ENCODE measurements around the gene SOS1. TPM values are rescaled to one million over a fixed set of nuclear protein-coding genes. Genes with fewer than 3 reads are reported as not detected.

SOS1 gene
- total RNA-seq, 2 donors from 2014 or later = 13.7 to 67.6 TPM

DNA sequence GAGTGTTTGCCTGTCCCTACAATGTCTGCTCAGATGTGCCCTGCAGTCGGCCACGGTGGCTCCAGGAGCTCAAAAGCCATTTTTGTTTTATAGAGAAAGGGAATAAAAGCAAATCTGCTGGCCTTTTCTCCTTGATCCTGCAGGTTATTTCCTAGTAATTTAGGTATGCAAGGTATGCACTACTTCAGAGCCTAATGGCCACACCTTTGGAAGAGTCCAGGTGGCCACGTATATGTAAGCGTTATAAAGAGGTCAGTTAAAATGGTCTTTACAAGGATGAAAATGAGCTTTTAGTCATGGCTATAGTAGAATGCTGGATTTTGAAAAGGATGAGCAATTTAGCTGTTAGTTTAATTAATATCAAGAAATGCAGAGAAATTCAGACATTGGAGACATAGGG, 149.5 kb downstream of the SOS1 start:
- H3K27me3 ChIP-seq = no peaks in the 10 kb centered on the region
- H3K9me3 ChIP-seq = no peaks in the 10 kb centered on the region
- 82 to 86% methylated on average over 4 of the region's 4 CpGs for WGBS, 2 donors
- TF ChIP-seq POLR2A (IDR thresholded peaks at IDR 0.05) = no peak
- TF ChIP-seq, protein P1, sequence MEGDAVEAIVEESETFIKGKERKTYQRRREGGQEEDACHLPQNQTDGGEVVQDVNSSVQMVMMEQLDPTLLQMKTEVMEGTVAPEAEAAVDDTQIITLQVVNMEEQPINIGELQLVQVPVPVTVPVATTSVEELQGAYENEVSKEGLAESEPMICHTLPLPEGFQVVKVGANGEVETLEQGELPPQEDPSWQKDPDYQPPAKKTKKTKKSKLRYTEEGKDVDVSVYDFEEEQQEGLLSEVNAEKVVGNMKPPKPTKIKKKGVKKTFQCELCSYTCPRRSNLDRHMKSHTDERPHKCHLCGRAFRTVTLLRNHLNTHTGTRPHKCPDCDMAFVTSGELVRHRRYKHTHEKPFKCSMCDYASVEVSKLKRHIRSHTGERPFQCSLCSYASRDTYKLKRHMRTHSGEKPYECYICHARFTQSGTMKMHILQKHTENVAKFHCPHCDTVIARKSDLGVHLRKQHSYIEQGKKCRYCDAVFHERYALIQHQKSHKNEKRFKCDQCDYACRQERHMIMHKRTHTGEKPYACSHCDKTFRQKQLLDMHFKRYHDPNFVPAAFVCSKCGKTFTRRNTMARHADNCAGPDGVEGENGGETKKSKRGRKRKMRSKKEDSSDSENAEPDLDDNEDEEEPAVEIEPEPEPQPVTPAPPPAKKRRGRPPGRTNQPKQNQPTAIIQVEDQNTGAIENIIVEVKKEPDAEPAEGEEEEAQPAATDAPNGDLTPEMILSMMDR (IDR thresholded peaks at IDR 0.05) = no peak
- no peak overlapping the region for H3K27ac ChIP-seq
- no peak for DNase-seq
- H3K36me3 ChIP-seq (replicated peaks in 1 of 2; ENCODE audit: insufficient read depth in 1 of 2, low read depth in 2 of 2) = no peaks in the 10 kb centered on the region
- H3K4me3 ChIP-seq = no peak overlapping the region
- intact Hi-C loops (cut with DNase I) = no loop called here
- H3K4me1 ChIP-seq = no peaks in the 10 kb centered on the region
- no peak for ATAC-seq

DNA sequence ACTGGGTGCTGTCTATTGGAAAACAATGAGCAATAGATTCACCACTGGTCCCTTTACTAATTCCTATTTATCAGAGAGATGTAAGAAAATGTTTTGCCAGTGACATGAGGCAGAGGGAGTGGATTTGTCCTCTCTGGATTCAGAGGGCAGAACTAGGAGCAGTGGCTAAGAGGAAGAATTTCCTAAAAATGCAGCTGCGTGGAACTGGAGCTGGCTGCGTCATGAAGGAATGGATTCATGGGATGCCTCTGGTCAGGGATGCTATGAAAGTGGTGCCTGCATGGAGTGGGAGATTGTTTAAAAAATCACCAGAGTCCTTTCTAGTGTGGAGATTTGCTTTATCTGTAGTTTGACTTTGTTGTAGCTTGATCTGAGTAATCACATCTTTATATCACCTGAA, 152.8 kb downstream of the SOS1 start:
- no peak overlapping the region for H3K27ac ChIP-seq
- DNase-seq (no peak), ATAC-seq (no peak)
- no peaks in the 10 kb centered on the region for H3K27me3 ChIP-seq
- no peak overlapping the region for H3K4me3 ChIP-seq
- no peaks in the 10 kb centered on the region for H3K36me3 ChIP-seq (replicated peaks in 1 of 2; ENCODE audit: insufficient read depth in 1 of 2, low read depth in 2 of 2)
- intact Hi-C loops (cut with DNase I) = no loop called here
- no peaks in the 10 kb centered on the region for H3K9me3 ChIP-seq
- TF ChIP-seq POLR2A (IDR thresholded peaks at IDR 0.05) = no peak
- TF ChIP-seq, protein P1 (IDR thresholded peaks at IDR 0.05) = no peak
- H3K4me1 ChIP-seq = no peaks in the 10 kb centered on the region
- WGBS, 2 donors = 84 to 95% methylated on average over 2 of the region's 2 CpGs

DNA sequence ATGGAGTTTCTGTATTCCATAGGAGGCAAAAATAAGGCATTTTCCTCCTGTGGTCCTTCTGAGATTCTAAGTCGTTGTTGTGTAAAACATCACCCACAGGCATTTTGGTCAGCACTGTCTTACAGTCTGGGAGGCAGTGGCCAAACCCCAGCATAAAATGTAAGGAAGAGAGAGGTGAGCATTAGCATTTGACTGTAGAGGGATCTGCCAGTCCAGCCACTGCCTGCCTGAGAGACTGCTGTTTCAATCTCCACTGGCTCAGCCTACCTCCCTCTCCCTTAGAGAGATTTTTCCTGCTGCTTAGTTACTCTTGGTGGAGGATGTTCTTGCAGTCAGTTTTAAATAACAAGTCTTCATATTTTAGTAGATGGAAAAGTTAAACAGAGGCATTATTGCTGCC, 154.2 kb downstream of the SOS1 start:
- 53 to 70% methylated on average over 1 of the region's 1 CpG for WGBS, 2 donors
- Histone ChIP-seq H3K4me1 (no peaks in the 10 kb centered on the region), H3K4me3 (no peak overlapping the region), H3K36me3 (replicated peaks in 1 of 2; ENCODE audit: insufficient read depth in 1 of 2, low read depth in 2 of 2) (no peaks in the 10 kb centered on the region), H3K27ac (no peak overlapping the region), H3K27me3 (no peaks in the 10 kb centered on the region), H3K9me3 (no peaks in the 10 kb centered on the region)
- intact Hi-C loops (cut with DNase I) = no loop called here
- no peak for ATAC-seq
- TF ChIP-seq, protein P1 (IDR thresholded peaks at IDR 0.05) = no peak
- TF ChIP-seq POLR2A (IDR thresholded peaks at IDR 0.05) = no peak
- DNase-seq = no peak

DNA sequence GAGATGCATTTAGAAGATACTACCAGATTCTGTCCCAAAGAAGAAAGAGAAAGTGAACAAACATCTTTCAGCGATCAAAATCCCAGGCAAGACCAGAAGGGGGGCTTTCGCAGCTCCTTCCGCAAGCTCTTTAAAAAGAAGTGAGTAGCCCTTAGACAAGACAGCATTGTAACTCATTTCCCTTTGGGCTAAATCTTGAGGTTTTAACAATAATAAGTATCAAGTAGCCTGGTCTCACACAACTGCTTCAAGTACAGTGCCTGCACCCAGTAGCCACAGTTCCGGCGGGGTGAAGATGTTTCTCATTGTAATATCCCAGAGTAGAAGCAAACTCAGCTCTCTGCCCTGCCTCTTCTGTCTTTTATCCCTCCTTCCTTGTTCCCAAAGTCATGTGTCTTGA, 154.8 kb downstream of the SOS1 start:
- Histone ChIP-seq H3K36me3 (replicated peaks in 1 of 2; ENCODE audit: insufficient read depth in 1 of 2, low read depth in 2 of 2) (no peaks in the 10 kb centered on the region), H3K9me3 (no peaks in the 10 kb centered on the region), H3K27me3 (no peaks in the 10 kb centered on the region), H3K4me1 (no peaks in the 10 kb centered on the region), H3K27ac (no peak overlapping the region), H3K4me3 (no peak overlapping the region)
- intact Hi-C loops (cut with DNase I) = no loop called here
- ATAC-seq = no peak
- TF ChIP-seq POLR2A (IDR thresholded peaks at IDR 0.05) = no peak
- TF ChIP-seq, protein P1 (IDR thresholded peaks at IDR 0.05) = no peak
- WGBS, 2 donors = 91 to 94% methylated on average over 5 of the region's 5 CpGs
- DNase-seq = no peak

DNA sequence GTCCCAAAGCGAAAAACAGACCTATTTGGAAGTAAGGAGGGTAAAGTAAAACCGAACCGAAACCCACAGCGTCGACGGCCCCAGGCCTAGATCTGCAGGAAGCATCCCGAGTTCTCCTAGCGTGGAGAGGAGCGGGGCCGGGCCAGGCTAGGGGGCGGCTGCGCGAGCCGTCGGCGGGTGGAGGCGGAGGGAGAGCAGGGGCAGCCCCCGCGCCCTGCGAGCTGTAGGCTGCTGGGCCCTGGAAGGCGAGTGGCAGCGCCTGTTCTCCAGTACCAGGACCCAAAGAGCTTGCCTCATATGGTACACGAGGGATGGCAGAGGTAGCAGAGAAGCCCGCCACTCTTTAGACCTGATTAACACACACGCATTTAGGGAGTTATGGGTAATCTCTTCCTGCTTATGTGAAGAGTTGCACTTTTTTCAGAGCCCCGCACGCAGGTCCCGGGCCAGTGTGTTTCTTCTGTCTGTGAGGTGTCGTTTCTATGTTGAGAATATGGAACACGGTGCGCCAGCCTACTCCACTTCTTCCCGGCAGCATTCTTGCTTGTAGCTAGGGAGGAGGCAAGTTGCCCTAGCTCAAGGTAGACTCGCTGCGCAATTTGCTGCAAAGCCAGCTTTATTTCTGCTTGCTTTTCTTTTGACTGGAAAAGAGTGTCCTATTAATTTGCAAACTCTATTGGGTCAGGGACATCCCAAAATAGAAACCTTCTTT, 160.1 kb downstream of the SOS1 start:
- Histone ChIP-seq H3K36me3 (replicated peaks in 1 of 2; ENCODE audit: insufficient read depth in 1 of 2, low read depth in 2 of 2) (no peaks in the 10 kb centered on the region), H3K4me3 (no peak overlapping the region), H3K4me1 (peaks cover 6% of the 10 kb centered on the region), H3K9me3 (no peaks in the 10 kb centered on the region), H3K27me3 (no peaks in the 10 kb centered on the region), H3K27ac (no peak overlapping the region)
- no peak for DNase-seq
- TF ChIP-seq POLR2A (IDR thresholded peaks at IDR 0.05) = no peak
- TF ChIP-seq, protein P1 (IDR thresholded peaks at IDR 0.05) = no peak
- ATAC-seq = peak; percentile 19
- 59 to 80% methylated on average over 20 to 34 of the region's 34 CpGs for WGBS, 2 donors
- intact Hi-C loops (cut with DNase I) = no loop called here
